ENCODE results near the gene FGF4. TPM values are rescaled to one million over a fixed set of nuclear protein-coding genes. Genes with fewer than 3 reads are reported as not detected.

Gene FGF4
- total RNA-seq, 4 donors from 2014 or later = 1.8 to 17.3 (median 3.7) TPM

GRCh38 chr11:69819541-69820070, 44.5 kb upstream of the FGF4 start:
- DNase-seq (ENCODE audit: low spot score in 2 of 2) = no peak
- 2 to 3% methylated on average over 28 to 38 of the region's 40 CpGs for WGBS, 2 donors
- Histone ChIP-seq H3K4me1 (peaks cover 0 to 10% (median 0%) of the 10 kb centered on the region in 4 donors), H3K27me3 (peaks cover 0 to 54% of the 10 kb centered on the region in 2 donors), H3K4me3 (no peak overlapping the region), H3K27ac (no peak overlapping the region), H3K9me3 (no peaks in the 10 kb centered on the region), H3K36me3 (no peaks in the 10 kb centered on the region)
- no peak for TF ChIP-seq CTCF (IDR thresholded peaks at IDR 0.05)
- TF ChIP-seq POLR2A (IDR thresholded peaks at IDR 0.05) = no peak
- TF ChIP-seq EP300 (IDR thresholded peaks at IDR 0.05) = no peak

GRCh38 chr11:69818603-69819441, 43.7 kb upstream of the FGF4 start, which contains the start of gene FGF3:
FGF3 (minus strand) TSS chr11:69819416; CDS start chr11:69818933, 483 bp downstream.
- Histone ChIP-seq H3K27me3 (peaks cover 0 to 54% of the 10 kb centered on the region in 2 donors), H3K9me3 (no peaks in the 10 kb centered on the region), H3K4me1 (peaks cover 0 to 10% (median 0%) of the 10 kb centered on the region in 4 donors), H3K4me3 (no peak within 1 kb of the TSS), H3K36me3 (no peaks in the 10 kb centered on the region), H3K27ac (no peak within 1 kb of the TSS)
- DNase-seq (ENCODE audit: low spot score in 2 of 2) = no peak
- WGBS, 2 donors = 1 to 2% methylated on average over 61 to 79 of the region's 105 CpGs
- no peak for TF ChIP-seq POLR2A (IDR thresholded peaks at IDR 0.05)
- no peak for TF ChIP-seq CTCF (IDR thresholded peaks at IDR 0.05)
- no peak for TF ChIP-seq EP300 (IDR thresholded peaks at IDR 0.05)

- TF ChIP-seq EP300 (IDR thresholded peaks at IDR 0.05) (no peak), POLR2A (IDR thresholded peaks at IDR 0.05) (no peak), CTCF (IDR thresholded peaks at IDR 0.05) (no peak)
- H3K36me3 ChIP-seq = no peaks in the 10 kb centered on the region
- H3K9me3 ChIP-seq = no peaks in the 10 kb centered on the region
- WGBS, 2 donors = 1% methylated on average over 18 to 29 of the region's 31 CpGs
- H3K27me3 ChIP-seq = peaks cover 0 to 54% of the 10 kb centered on the region in 2 donors
- no peak overlapping the region for H3K27ac ChIP-seq
- peaks cover 0 to 10% (median 0%) of the 10 kb centered on the region in 4 donors for H3K4me1 ChIP-seq
- DNase-seq (ENCODE audit: low spot score in 2 of 2) = no peak
- no peak overlapping the region for H3K4me3 ChIP-seq
Observed at GRCh38 chr11:69818231-69818602, 43.1 kb upstream of the FGF4 start.

GRCh38 chr11:69817265-69818230, 42.4 kb upstream of the FGF4 start:
- TF ChIP-seq CTCF (IDR thresholded peaks at IDR 0.05) (no peak), EP300 (IDR thresholded peaks at IDR 0.05) (no peak), POLR2A (IDR thresholded peaks at IDR 0.05) (no peak)
- H3K9me3 ChIP-seq = no peaks in the 10 kb centered on the region
- H3K27me3 ChIP-seq = peaks cover 0 to 50% of the 10 kb centered on the region in 2 donors
- H3K36me3 ChIP-seq = no peaks in the 10 kb centered on the region
- peaks cover 0 to 10% (median 0%) of the 10 kb centered on the region in 4 donors for H3K4me1 ChIP-seq
- WGBS, 2 donors = 2 to 3% methylated on average over 19 to 54 of the region's 107 CpGs
- H3K4me3 ChIP-seq = no peak overlapping the region
- no peak overlapping the region for H3K27ac ChIP-seq
- no peak for DNase-seq (ENCODE audit: low spot score in 2 of 2)
